Heart left ventricle (tissue), 13 donors: ENCODE data around the gene RAI1.

ENCODE experiments used
- POLR2A ChIP-seq, 2 donors: fragments of 450-650 bp; IDR thresholded peaks; one replicate each; pipeline ENCODE4 v1.6.1; 2017; ENCODE audit warnings: antibody characterized with exemption in 2 of 2, mild to moderate bottlenecking in 2 of 2, moderate library complexity in 2 of 2
- TF ChIP-seq, protein P1 (sequence below), 12 donors: fragments of 200-600 bp; sonication (generic) in 4 of 12; IDR thresholded peaks; one replicate each; pipeline versions ENCODE4 v1.5.0 to v1.8.0; 2018 to 2022; ENCODE audit warnings: antibody characterized with exemption in 12 of 12, mild to moderate bottlenecking in 5 of 12
- donor health status: ischemic (EF 13 %, LVEDD 7.1; RV severe dilation, severe dysfunction).
- donor health status: DM: no; HTN: yes; CAD: no.
- donor health status: DM: no; HTN: no; CAD: no.
- donor health status: ischemic (EF 25% LVEDD 6.9; RV normal size, moderate dysfunction).
- donor health status: ischemic (EF 25% LVEDD 5.7; RV mildly dilated, moderate dysfunction).
- donor health status: ischemic (EF 35%, LVEDD 5.7; RV mildly dilated, moderate dysfunction).
- donor health status: nonischemic (EF 11% LVEDD 7.7; RV severe dilation, severe dysfunction).
- donor health status: DM: yes; HTN: yes; CAD: no.
- donor health status: PGD.
- donor health status: ischemic (EF 29% LVEDD 5.4; RV normal size, mild dysfunction).
- donor health status: nonischemic (EF 23%, LVEDD 6.1; RV moderate dilation, normal function).

DNA sequence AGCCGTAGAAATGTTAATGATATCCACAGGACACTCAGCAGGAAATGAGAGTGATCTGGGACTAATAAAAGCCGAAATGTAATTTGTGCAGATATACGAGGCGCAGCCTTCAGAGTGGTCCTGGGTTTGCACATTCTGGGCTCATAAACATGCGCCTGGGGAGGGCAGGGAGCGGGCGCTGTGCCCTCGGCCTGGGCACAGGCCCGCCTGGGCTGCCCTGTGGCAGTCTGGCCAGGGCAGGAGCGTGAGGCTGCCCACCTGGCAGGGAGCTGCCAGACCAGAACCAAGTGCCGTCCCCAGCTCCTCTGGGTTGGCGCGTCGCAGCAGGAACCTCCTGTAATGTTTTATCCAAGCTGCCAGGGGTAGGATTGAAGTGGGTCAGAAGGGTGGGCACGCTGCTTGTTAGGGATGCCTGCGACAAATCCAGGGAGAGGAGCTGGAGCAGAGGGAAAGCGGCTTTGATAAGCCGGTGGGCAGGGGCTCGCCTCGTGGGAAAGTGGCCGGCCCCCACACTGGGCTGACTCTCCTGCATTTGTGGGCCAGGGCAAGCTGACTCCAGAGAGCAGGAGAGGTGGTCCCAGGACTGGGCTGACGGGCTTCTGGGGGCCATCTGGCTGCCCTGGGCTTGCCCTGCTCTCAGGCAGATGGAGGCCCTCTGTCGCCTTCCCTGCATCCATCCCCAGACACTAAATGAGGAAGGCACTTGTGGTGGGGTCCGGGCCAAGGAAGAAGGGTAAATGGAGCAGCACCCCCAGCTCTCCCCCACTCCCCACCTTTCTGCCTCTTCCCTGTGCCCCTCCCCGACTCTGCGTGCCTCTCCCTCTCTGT is 109.6 kb downstream of the RAI1 start:
- TF ChIP-seq, protein P1, sequence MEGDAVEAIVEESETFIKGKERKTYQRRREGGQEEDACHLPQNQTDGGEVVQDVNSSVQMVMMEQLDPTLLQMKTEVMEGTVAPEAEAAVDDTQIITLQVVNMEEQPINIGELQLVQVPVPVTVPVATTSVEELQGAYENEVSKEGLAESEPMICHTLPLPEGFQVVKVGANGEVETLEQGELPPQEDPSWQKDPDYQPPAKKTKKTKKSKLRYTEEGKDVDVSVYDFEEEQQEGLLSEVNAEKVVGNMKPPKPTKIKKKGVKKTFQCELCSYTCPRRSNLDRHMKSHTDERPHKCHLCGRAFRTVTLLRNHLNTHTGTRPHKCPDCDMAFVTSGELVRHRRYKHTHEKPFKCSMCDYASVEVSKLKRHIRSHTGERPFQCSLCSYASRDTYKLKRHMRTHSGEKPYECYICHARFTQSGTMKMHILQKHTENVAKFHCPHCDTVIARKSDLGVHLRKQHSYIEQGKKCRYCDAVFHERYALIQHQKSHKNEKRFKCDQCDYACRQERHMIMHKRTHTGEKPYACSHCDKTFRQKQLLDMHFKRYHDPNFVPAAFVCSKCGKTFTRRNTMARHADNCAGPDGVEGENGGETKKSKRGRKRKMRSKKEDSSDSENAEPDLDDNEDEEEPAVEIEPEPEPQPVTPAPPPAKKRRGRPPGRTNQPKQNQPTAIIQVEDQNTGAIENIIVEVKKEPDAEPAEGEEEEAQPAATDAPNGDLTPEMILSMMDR (IDR thresholded peaks at IDR 0.05): no peak
- no peak for TF ChIP-seq POLR2A (IDR thresholded peaks at IDR 0.05)
